B cell (primary cell): ENCODE data around the gene PTER. TPM values are rescaled to one million over a fixed set of nuclear protein-coding genes. Genes with fewer than 3 reads are reported as not detected.

Experiments
- ATAC-seq: fragments of 200-7000 bp; cut with Tn5 transposase; one replicate; pipeline ENCODE4 v1.10.0; 2021; ENCODE audit warnings: low read depth, mild to moderate bottlenecking, moderate number of reproducible peaks, moderate library complexity
- CTCF ChIA-PET: fragments of 350-600 bp; sonication (Branson Sonifier 250); formaldehyde crosslinking; loops from one replicate; lab custom pipeline; 2021; ENCODE audit warnings: antibody characterized with exemption, inconsistent platforms; lab: Charles Lee
- POLR2A ChIA-PET: fragments of 350-600 bp; sonication (Branson Sonifier 250); formaldehyde crosslinking; loops from one replicate; lab custom pipeline; 2021; ENCODE audit warnings: antibody characterized with exemption; lab: Charles Lee
- DNase-seq: peaks from one replicate; pipeline ENCODE4 v3.0.0; 2013
- H2AFZ ChIP-seq: 2 replicates; pipeline ENCODE4 v1.6.1; 2012; ENCODE audit warnings: mild to moderate bottlenecking, low read depth, low read length; ENCODE audit not compliant: insufficient read depth, poor library complexity, severe bottlenecking
- H3K27ac ChIP-seq, 2 donors: 1 replicate in 1 of 2; 2 replicates in 1 of 2; pipeline ENCODE4 v1.5.1; 2012 to 2013; ENCODE audit warnings: low read length in 2 of 2, mild to moderate bottlenecking in 2 of 2, moderate library complexity in 1 of 2
- H3K27me3 ChIP-seq, 4 experiments: fragments of 200-600 bp in 1 of 4; sonication (generic) in 1 of 4; replicated peaks in 1 of 4; 1 replicate in 2 of 4; 2 replicates in 2 of 4; pipeline versions ENCODE4 v1.6.1 to v1.7.0; 2013 to 2016; ENCODE audit warnings: low read length in 3 of 4, mild to moderate bottlenecking in 2 of 4, mixed read lengths in 1 of 4, moderate library complexity in 1 of 4; ENCODE audit not compliant: insufficient read depth in 4 of 4, control insufficient read depth in 3 of 4; ENCODE audit errors: control extremely low read depth in 1 of 4
- H3K36me3 ChIP-seq, 2 experiments: replicated peaks in 1 of 2; 1 replicate in 1 of 2; 2 replicates in 1 of 2; pipeline versions ENCODE4 v1.6.1 to v1.7.1; 2013; ENCODE audit warnings: low read length in 1 of 2; ENCODE audit not compliant: insufficient read depth in 2 of 2, control insufficient read depth in 1 of 2; ENCODE audit errors: control extremely low read depth in 1 of 2, extremely low read depth in 1 of 2
- H3K4me1 ChIP-seq, 2 donors: fragments of 200-600 bp in 1 of 2; sonication (generic) in 1 of 2; 1 replicate in 1 of 2; 2 replicates in 1 of 2; pipeline versions ENCODE4 v1.5.1 to v1.6.1; 2013 to 2017; ENCODE audit warnings: low read length in 2 of 2; ENCODE audit not compliant: control insufficient read depth in 2 of 2, insufficient read depth in 2 of 2
- H3K4me2 ChIP-seq: replicated peaks from 2 replicates; pipeline ENCODE3; 2012; ENCODE audit warnings: mild to moderate bottlenecking, low read depth, low read length; ENCODE audit not compliant: poor library complexity, severe bottlenecking
- H3K4me3 ChIP-seq, 5 experiments: fragments of 200-600 bp in 1 of 5; sonication (generic) in 1 of 5; 1 replicate in 3 of 5; 2 replicates in 2 of 5; pipeline versions ENCODE4 v1.5.1 to v1.7.0; 2011 to 2016; ENCODE audit warnings: low read length in 4 of 5, mild to moderate bottlenecking in 4 of 5, low read depth in 2 of 5, control low read depth in 1 of 5, moderate library complexity in 1 of 5; ENCODE audit not compliant: insufficient read depth in 1 of 5; ENCODE audit errors: control extremely low read depth in 1 of 5, extremely low read depth in 1 of 5
- H3K79me2 ChIP-seq: fragments of 200-600 bp; sonication (generic); one replicate; pipeline ENCODE4 v1.6.0; 2016; ENCODE audit warnings: low read length; ENCODE audit not compliant: control insufficient read depth, insufficient read depth
- H3K9ac ChIP-seq: fragments of 200-600 bp; sonication (generic); 2 replicates; pipeline ENCODE4 v1.6.1; 2017; ENCODE audit warnings: mild to moderate bottlenecking, low read length, moderate library complexity
- H3K9me3 ChIP-seq, 3 donors: one replicate each; pipeline versions ENCODE4 v1.6.1 to v1.7.1; 2013; ENCODE audit warnings: low read length in 2 of 3; ENCODE audit not compliant: control insufficient read depth in 2 of 3, insufficient read depth in 1 of 3; ENCODE audit errors: control extremely low read depth in 1 of 3
- H4K20me1 ChIP-seq: 2 replicates; pipeline ENCODE4 v1.6.0; 2012; ENCODE audit warnings: mild to moderate bottlenecking, low read length; ENCODE audit not compliant: insufficient read depth, control insufficient read depth, poor library complexity, severe bottlenecking
- H3K27ac Mint-ChIP-seq: one replicate; pipeline ENCODE4 v1.8.0; 2021; ENCODE audit warnings: mixed read lengths
- H3K27me3 Mint-ChIP-seq: one replicate; pipeline ENCODE4 v1.8.0; 2021; ENCODE audit warnings: mixed read lengths
- H3K4me1 Mint-ChIP-seq: one replicate; pipeline ENCODE4 v1.8.0; 2021; ENCODE audit warnings: mixed read lengths
- H3K4me3 Mint-ChIP-seq: one replicate; pipeline ENCODE4 v1.8.0; 2021; ENCODE audit warnings: mixed read lengths
- H3K9me3 Mint-ChIP-seq: one replicate; pipeline ENCODE4 v1.8.0; 2022; ENCODE audit warnings: mixed read lengths; ENCODE audit not compliant: insufficient read depth
- CTCF ChIP-seq: fragments of 200-600 bp; IDR thresholded peaks from one replicate; pipeline ENCODE4 v1.8.0; 2022; ENCODE audit warnings: antibody characterized with exemption, mild to moderate bottlenecking
- EZH2 ChIP-seq: IDR thresholded peaks from 2 replicates; pipeline ENCODE4 v1.6.1; 2012; ENCODE audit warnings: borderline replicate concordance, low read depth, mild to moderate bottlenecking, moderate library complexity, low read length; ENCODE audit not compliant: insufficient read depth, poor library complexity, severe bottlenecking
- WGBS: methylation state at CpG from one replicate; pipeline ENCODE4 v1.1.5; 2013; ENCODE audit warnings: missing lambda C conversion rate; ENCODE audit not compliant: insufficient coverage; 5-methylcytosine and 5-hydroxymethylcytosine counted together
- intact Hi-C: fragments of 100-400 bp; cut with micrococcal nuclease; formaldehyde crosslinking; loops from one replicate; pipeline ENCODE4 v1.10.0; 2022
- polyA plus RNA-seq: library from polyadenylated mRNA; depleted of rRNA; stranded (reverse); fragments of >200 nt; gene quantifications from 2 replicates; pipeline ENCODE4 v1.2.3, GENCODE V29; 2012
- total RNA-seq, 2 donors: library from RNA; stranded (reverse); fragments of 120-200 nt in 1 of 2; gene quantifications; 1 replicate in 1 of 2; 2 replicates in 1 of 2; pipeline versions ENCODE4 v1.2.3 to v1.2.4, GENCODE V29; 2013 to 2022

Gene PTER
- total and polyA plus RNA-seq, 2 donors (not counting 1 experiment from before 2014, with no cell fraction given): 7.4 to 18.6 TPM

DNA sequence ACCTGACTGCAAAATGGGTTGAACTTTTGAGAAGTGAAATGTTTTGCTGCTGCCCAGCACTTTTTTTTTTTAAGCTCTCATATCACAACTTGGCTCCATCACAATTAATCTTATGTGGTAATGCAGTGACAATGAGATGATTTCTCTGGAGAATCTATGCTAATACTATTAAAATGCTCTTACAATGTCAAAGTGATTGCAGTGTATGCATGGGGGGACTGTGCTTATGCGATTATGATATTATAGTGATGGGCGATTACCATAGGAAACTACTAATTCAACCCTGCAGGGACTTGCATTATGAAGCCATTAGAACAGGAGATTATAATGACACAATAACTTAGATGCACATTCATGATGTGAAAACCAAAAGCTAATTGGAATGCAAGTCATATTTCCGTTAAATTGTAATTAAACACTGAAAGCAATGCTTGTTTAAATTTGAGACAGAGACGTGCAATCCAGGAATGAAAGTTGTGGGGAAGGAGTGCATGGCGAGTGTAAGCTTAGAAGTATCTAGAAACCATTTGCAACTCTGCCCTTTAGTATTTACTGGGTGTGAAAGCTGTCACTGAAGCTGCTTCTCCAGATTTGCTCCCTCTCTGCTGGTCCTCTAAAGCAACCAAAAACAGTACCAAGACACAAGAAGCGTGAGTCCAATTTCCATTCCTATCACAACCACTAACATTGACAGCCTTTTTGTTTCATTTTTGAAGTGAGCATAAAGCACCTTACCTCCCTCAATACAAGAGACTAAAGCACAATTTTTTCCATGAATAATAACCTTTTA, 21.6 kb downstream of the PTER start:
- H3K36me3 ChIP-seq: peaks cover 0 to 3% of the 10 kb centered on the region in 2 experiments
- H2AFZ ChIP-seq: no peak overlapping the region
- no peak overlapping the region for H3K4me3 ChIP-seq
- TF ChIP-seq CTCF (no peak), EZH2 (no peak)
- H4K20me1 ChIP-seq: peaks cover 7% of the 10 kb centered on the region
- Mint-ChIP-seq H3K4me3 (no peak overlapping the region), H3K27me3 (no peaks in the 10 kb centered on the region), H3K27ac (no peak overlapping the region), H3K4me1 (peaks cover 3% of the 10 kb centered on the region), H3K9me3 (no peaks in the 10 kb centered on the region)
- H3K27ac ChIP-seq: no peak overlapping the region
- H3K27me3 ChIP-seq: no peaks in the 10 kb centered on the region
- ChIA-PET POLR2A (no interaction called here), CTCF (no interaction called here)
- peaks cover 23% of the 10 kb centered on the region for H3K79me2 ChIP-seq
- WGBS: 100% methylated on average over 2 of the region's 6 CpGs
- no peaks in the 10 kb centered on the region for H3K4me1 ChIP-seq
- no peak overlapping the region for H3K4me2 ChIP-seq
- intact Hi-C loops: no loop called here
- no peak for DNase-seq
- H3K9me3 ChIP-seq: peaks cover 0 to 4% (median 0%) of the 10 kb centered on the region in 3 donors
- H3K9ac ChIP-seq: no peak overlapping the region
- ATAC-seq: no peak

DNA sequence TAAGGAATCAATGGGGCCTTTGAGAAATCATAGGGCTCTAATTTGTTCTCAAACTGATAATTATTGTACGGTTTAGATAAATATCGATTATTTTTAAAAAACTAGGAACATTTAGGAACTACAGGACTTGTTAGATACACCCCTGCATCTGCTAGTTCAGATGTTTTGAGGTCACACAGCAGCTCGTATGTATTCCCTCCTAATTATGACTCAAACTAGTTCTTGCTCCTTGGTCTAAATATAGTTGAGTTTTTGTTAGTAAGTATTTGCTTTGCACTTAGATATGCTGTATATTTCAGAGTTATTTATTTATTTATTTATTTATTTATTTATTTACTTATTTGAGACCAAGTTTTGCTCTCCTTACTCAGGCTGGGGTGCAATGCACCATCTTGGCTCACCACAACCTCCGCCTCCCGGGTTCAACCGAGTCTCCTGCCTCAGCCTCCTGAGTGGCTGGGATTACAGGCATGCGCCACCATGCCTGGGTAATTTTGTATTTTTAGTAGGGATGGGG, 22.7 kb downstream of the PTER start:
- Mint-ChIP-seq H3K9me3 (no peaks in the 10 kb centered on the region), H3K27me3 (no peaks in the 10 kb centered on the region), H3K27ac (no peak overlapping the region), H3K4me3 (no peak overlapping the region), H3K4me1 (peaks cover 3% of the 10 kb centered on the region)
- no peak overlapping the region for H3K4me2 ChIP-seq
- CTCF ChIA-PET: no interaction called here
- DNase-seq (no peak), ATAC-seq (no peak)
- H3K27me3 ChIP-seq: no peaks in the 10 kb centered on the region
- H2AFZ ChIP-seq: no peak overlapping the region
- intact Hi-C loops: no loop called here
- H3K4me3 ChIP-seq: no peak overlapping the region
- peaks cover 26% of the 10 kb centered on the region for H3K79me2 ChIP-seq
- peaks cover 0 to 3% of the 10 kb centered on the region in 2 experiments for H3K36me3 ChIP-seq
- no peak overlapping the region for H3K9ac ChIP-seq
- H3K27ac ChIP-seq: no peak overlapping the region
- no peak for TF ChIP-seq EZH2
- TF ChIP-seq CTCF: no peak
- 100% methylated on average over 3 of the region's 7 CpGs for WGBS
- H4K20me1 ChIP-seq: peaks cover 7% of the 10 kb centered on the region
- no peaks in the 10 kb centered on the region for H3K4me1 ChIP-seq
- POLR2A ChIA-PET: no interaction called here
- peaks cover 0 to 4% (median 0%) of the 10 kb centered on the region in 3 donors for H3K9me3 ChIP-seq
